Duodenal mucosa (tissue), 2 donors: ENCODE data around the gene UBTD1.
"Not testable (repeated sequence)": the region's sequence is repeated elsewhere in the genome, so short reads cannot be mapped to it uniquely, and the experiment has no call there.

Experiments
- H3K27ac ChIP-seq: one replicate; pipeline ENCODE4 v1.7.0; 2013; ENCODE audit warnings: low read depth, low read length
- H3K27me3 ChIP-seq, 2 donors: one replicate each; pipeline ENCODE4 v1.7.0; 2013; ENCODE audit warnings: low read length in 2 of 2, control low read depth in 1 of 2; ENCODE audit not compliant: insufficient read depth in 2 of 2, control insufficient read depth in 1 of 2
- H3K36me3 ChIP-seq, 2 donors: one replicate each; pipeline ENCODE4 v1.7.0; 2013; ENCODE audit warnings: low read length in 2 of 2, control low read depth in 1 of 2; ENCODE audit not compliant: insufficient read depth in 2 of 2, control insufficient read depth in 1 of 2
- H3K4me1 ChIP-seq, 2 donors: one replicate each; pipeline ENCODE4 v1.7.0; 2013; ENCODE audit warnings: low read length in 2 of 2, control low read depth in 1 of 2; ENCODE audit not compliant: insufficient read depth in 2 of 2, control insufficient read depth in 1 of 2
- H3K4me3 ChIP-seq, 2 donors: one replicate each; pipeline ENCODE4 v1.7.0; 2013; ENCODE audit warnings: low read length in 2 of 2, low read depth in 1 of 2
- H3K9ac ChIP-seq, 2 donors: one replicate each; pipeline ENCODE4 v1.7.0; 2013; ENCODE audit warnings: low read length in 2 of 2, low read depth in 1 of 2
- H3K9me3 ChIP-seq, 2 donors: one replicate each; pipeline ENCODE4 v1.7.0; 2013; ENCODE audit warnings: low read length in 2 of 2, control low read depth in 1 of 2; ENCODE audit not compliant: control insufficient read depth in 1 of 2

UBTD1 gene

DNA sequence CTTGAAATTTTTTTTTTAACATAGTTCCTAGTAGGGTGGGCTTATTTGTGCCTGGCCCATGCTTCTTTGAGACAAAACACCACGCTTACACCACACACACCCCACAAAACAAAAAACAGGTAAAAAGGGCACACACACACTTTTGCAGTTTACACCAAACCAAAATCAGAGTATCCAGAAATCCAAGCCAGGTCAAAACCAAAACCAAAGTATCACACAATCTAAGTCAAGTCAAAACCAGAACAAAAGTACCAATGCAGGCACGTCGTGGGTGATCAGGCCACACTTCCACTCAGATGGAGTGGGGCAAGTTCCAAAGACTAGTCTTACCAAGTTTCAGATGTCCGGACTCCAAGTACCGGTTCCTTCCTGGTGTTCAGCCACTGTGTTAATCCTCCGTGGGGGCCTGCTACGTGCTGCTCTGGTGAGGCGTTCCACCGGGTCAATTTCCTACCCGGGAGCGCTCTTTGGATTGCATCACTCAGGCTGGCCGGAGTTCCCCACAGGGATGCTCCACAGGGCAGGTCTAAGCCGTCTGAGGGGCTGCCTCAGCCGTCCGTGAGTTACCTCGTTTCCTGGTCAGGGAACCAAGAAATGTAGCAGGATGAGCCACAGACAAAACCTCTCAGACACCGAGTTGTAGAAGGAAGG is 62.1 kb downstream of the UBTD1 start:
- H3K27me3 ChIP-seq, H3K9me3 ChIP-seq, H3K9ac ChIP-seq, H3K4me1 ChIP-seq, H3K4me3 ChIP-seq, H3K36me3 ChIP-seq: not testable (repeated sequence)
- H3K27ac ChIP-seq: peak overlapping the region; percentile 20

GRCh38 chr10:97561386-97562077 is 62.8 kb downstream of the UBTD1 start:
- H3K4me3 ChIP-seq, H3K9me3 ChIP-seq, H3K27ac ChIP-seq, H3K36me3 ChIP-seq, H3K27me3 ChIP-seq, H3K4me1 ChIP-seq, H3K9ac ChIP-seq: not testable (repeated sequence)

DNA sequence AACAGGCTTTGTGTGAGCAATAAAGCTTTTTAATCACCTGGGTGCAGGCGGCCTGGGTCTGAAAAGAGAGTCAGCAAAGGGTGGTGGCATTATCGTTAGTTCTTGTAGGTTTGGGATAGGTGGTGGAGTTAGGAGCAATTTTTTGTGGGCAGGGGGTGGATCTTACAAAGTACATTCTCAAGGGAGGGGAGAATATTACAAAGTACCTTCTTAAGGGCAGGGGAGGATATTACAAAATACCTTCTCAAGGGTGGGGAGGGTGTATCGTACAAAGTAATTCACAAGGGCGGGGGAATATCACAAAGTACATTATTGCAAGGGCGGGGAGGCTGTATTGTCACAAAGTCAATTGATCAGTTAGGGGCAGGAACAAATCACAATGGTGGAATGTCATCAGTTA is 63.6 kb downstream of the UBTD1 start:
- H3K9me3 ChIP-seq, H3K36me3 ChIP-seq, H3K27ac ChIP-seq, H3K9ac ChIP-seq, H3K4me1 ChIP-seq, H3K4me3 ChIP-seq, H3K27me3 ChIP-seq: not testable (repeated sequence)

GRCh38 chr10:97563337-97563736 is 64.6 kb downstream of the UBTD1 start:
- H3K9ac ChIP-seq: no peak overlapping the region
- no peak overlapping the region for H3K27ac ChIP-seq
- H3K36me3 ChIP-seq: no peaks in the 10 kb centered on the region
- no peaks in the 10 kb centered on the region for H3K4me1 ChIP-seq
- no peak overlapping the region for H3K4me3 ChIP-seq
- H3K9me3 ChIP-seq: no peaks in the 10 kb centered on the region
- no peaks in the 10 kb centered on the region for H3K27me3 ChIP-seq

DNA sequence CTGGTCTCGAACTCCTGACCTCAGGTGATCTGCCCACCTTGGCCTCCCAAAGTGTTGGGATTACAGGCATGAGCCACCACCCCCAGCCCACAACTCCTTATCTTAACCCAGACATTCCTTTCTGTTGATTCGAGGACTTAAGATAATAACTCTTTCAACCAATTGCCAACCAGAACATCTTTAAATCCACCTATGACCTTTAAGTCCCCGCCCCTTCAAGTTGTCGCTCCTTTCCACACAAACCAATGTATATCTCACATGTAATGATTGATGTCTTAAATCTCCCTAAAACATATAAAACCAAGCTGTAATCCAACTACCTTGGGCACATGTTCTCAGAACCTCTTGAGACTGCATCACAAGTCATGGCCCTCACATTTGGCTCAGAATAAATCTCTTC is 66.1 kb downstream of the UBTD1 start:
- Histone ChIP-seq H3K36me3 (no peaks in the 10 kb centered on the region), H3K4me3 (no peak overlapping the region), H3K27ac (no peak overlapping the region), H3K4me1 (no peaks in the 10 kb centered on the region), H3K9ac (no peak overlapping the region), H3K27me3 (no peaks in the 10 kb centered on the region), H3K9me3 (no peaks in the 10 kb centered on the region)

DNA sequence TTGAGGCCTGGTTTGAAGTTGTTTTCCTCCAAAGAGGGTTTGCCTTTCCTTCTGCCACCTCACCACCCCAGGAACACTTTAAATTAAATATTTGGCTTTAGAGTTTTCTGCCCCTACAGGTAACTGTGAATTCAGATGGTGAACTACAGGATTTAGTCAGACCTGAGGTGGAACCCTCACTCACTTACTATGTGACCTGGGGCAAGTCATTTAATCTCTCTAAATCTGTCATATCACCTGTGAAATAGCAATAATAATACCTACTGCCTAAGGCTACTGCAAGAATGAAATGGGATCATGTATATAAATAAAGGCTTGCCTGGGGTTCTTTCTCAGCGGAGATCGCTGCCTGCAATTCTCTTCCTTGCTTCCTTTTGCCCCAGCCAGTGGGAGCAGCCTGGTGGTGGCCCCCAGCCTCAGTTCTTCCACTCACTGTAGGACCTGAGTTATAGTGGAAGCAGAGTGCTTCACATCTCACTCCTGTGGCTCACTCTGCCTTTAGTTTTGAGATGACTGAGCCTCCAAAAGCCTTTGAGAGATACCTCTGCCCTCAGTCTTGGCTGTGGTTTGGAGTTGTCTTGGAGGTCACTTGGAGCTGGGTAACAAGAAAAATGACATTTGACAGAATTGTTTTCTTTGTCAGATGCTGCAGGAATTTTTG is 67.7 kb downstream of the UBTD1 start:
- Histone ChIP-seq H3K27me3 (no peaks in the 10 kb centered on the region), H3K4me1 (no peaks in the 10 kb centered on the region), H3K4me3 (no peak overlapping the region), H3K9me3 (no peaks in the 10 kb centered on the region), H3K9ac (no peak overlapping the region), H3K36me3 (no peaks in the 10 kb centered on the region), H3K27ac (no peak overlapping the region)

DNA sequence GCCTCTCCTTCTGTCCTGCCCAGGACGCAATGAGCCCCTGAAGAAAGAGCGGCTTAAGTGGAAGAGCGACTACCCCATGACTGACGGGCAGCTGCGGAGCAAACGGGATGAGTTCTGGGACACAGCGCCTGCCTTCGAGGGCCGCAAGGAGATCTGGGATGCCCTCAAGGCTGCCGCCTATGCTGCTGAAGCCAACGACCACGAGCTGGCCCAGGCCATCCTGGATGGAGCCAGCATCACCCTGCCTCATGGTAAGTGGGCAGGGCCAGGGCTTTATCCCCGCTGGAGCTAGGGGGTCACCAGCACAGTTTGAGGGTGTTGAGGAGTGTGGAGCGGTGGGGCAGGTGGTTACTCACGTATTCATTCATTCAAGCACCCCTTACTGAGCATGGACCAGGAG is 69.2 kb downstream of the UBTD1 start:
- Histone ChIP-seq H3K4me1 (peaks cover 5 to 9% of the 10 kb centered on the region in 2 donors), H3K9me3 (no peaks in the 10 kb centered on the region), H3K4me3 (no peak overlapping the region), H3K27ac (no peak overlapping the region), H3K27me3 (no peaks in the 10 kb centered on the region), H3K36me3 (no peaks in the 10 kb centered on the region), H3K9ac (no peak overlapping the region)

DNA sequence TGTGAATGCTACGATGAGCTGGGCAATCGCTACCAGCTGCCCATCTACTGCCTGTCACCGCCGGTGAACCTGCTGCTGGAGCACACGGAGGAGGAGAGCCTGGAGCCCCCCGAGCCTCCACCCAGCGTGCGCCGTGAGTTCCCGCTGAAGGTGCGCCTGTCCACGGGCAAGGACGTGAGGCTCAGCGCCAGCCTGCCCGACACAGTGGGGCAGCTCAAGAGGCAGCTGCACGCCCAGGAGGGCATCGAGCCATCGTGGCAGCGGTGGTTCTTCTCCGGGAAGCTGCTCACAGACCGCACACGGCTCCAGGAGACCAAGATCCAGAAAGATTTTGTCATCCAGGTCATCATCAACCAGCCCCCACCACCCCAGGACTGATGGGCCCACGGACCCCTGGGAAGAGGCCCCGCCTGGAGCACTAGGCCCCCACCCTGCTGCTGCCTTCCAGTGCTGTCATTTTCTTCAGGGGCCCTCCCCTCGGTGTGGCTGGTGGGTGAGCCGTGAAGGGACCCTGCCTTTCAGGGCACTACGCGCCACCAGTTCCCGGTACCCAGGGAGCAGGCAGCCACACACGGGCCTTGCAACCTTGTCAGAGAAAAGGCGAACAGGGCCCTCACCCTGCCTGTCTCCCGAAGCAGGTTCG is 71.5 kb downstream of the UBTD1 start:
- H3K27me3 ChIP-seq: no peaks in the 10 kb centered on the region
- H3K9ac ChIP-seq: no peak overlapping the region
- H3K4me1 ChIP-seq: peaks cover 8 to 9% of the 10 kb centered on the region in 2 donors
- H3K36me3 ChIP-seq: no peaks in the 10 kb centered on the region
- no peaks in the 10 kb centered on the region for H3K9me3 ChIP-seq
- no peak overlapping the region for H3K4me3 ChIP-seq
- no peak overlapping the region for H3K27ac ChIP-seq

DNA sequence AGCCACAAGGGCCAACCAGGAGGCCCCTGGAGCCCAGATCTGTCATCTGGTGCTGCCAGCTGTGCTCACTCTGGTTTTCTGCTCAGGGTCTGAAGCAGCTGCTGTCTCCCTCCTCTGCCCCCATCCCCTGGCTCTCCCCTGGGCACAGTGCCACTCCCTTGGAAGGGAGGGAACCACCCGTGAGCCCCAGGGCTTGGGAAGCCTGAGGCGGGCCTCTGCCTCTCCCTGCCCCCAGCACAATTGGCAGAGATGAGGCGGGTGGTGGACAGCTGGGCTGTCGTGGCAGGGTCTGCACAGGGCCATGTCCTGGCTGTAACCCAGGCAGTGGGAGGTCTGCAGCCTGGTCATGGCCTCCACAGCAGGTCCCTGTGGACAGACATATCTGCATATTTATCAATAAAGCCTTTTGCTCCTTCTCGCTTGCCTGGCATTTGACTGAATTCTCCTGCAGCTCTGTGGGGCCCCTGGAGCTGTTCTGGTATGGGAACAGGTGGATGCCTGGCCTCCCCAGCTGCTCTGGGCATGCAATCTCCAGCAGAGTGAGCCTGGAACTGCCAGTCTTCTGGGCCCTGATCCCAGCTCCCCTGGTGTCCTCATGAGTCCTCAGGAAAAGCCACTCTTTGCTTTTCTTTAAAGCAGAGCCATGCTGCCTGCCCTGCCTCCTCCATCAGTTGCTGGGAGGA is 72.2 kb downstream of the UBTD1 start:
- no peak overlapping the region for H3K27ac ChIP-seq

GRCh38 chr10:97571622-97572021 is 72.9 kb downstream of the UBTD1 start:
- Histone ChIP-seq H3K9me3 (no peaks in the 10 kb centered on the region), H3K36me3 (no peaks in the 10 kb centered on the region), H3K4me1 (peaks cover 8 to 9% of the 10 kb centered on the region in 2 donors), H3K27me3 (no peaks in the 10 kb centered on the region), H3K4me3 (no peak overlapping the region), H3K9ac (peak overlapping the region in 1 of 2 donors; percentile 19), H3K27ac (no peak overlapping the region)

More for the DNA sequence above, 72.2 kb downstream of the UBTD1 start:
- Histone ChIP-seq H3K36me3 (no peaks in the 10 kb centered on the region), H3K4me1 (peaks cover 8 to 9% of the 10 kb centered on the region in 2 donors), H3K9me3 (no peaks in the 10 kb centered on the region), H3K4me3 (no peak overlapping the region), H3K9ac (no peak overlapping the region), H3K27me3 (no peaks in the 10 kb centered on the region)
